H4 (cell line): ENCODE results near the gene ZNF689. TPM values are rescaled to one million over a fixed set of nuclear protein-coding genes. Genes with fewer than 3 reads are reported as not detected.
"Not testable (repeated sequence)": the region's sequence is repeated elsewhere in the genome, so short reads cannot be mapped to it uniquely, and the experiment has no call there.

ENCODE experiments used
- DNase-seq: peaks from one replicate; pipeline ENCODE4 v3.0.0-alpha.2; 2015; ENCODE audit warnings: low spot score
- total RNA-seq: library from RNA; depleted of rRNA; stranded (reverse); fragments of >200 nt; shearing (Covaris generic); gene quantifications from 2 replicates; pipeline ENCODE4 v1.2.3, GENCODE V29; 2014

ZNF689 gene
- total RNA-seq, 1 experiment from 2014 or later: 9.6 TPM

GRCh38 chr16:30636599-30636998 lies 26.4 kb upstream of the ZNF689 start:
- no peak for DNase-seq

DNA sequence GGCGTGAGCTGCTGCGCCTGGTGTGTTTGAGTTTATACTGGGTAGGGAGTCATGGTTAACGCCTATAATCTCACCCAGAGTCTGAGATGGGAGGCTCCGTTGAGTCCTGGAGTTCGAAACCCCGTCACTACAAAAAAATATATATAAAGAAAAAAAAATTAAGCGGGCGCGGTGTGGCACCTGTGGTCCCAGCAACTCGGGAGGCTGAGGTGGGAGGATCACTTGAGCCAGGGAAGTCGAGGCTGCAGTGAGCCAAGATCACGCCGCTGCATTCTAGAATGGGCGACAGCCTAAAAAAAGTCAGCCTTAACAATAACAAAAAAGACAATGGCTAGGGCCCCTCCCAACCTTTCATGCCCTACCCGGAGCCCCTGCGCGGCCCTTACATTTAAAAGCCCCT lies 23.3 kb upstream of the ZNF689 start:
- DNase-seq: no peak

- not testable (repeated sequence) for DNase-seq
These were observed 22.3 kb upstream of the ZNF689 start for GRCh38 chr16:30632454-30632853.

DNA sequence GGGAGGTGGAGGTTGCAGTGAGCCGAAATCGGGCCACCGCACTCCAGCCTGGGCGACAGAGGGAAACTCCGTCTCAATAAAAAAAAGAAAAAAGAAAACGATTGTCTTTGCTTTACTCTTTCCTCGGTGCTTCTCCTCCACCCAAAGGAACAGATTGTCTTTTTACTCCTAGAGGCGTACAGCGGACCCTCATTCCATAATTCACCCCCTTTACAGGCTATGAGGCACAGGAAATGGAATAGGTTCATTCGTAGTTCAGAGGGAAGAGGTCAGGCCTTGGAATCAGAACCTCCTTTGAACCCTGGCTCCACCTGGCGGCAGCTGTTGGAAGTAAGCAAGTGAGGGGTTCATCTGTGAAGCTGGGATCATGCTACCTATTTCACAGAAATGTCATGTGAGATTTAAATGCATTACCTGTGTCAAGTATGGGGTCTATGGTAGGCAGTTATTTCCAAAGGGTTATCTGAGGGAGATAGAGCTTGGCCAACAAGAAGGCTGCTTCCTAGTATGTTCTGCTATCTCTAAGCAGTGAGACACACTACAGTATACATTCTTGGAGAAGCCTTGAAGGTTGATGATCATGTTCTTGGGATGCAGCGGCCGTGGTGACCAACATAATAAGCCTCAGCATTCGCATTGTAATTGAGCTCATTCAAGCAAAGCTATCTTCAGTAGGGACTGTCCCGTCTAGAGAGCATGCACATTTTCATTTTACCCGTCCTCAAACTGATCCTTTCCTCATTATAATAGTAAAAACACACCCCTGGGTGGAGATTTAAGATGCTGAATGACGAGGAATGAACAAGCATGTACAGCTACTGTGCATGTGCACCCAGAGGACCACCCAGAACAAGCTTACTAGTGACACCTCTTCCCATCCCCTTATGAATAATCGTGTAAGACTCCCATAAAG lies 18.7 kb upstream of the ZNF689 start:
- peak; percentile 64 for DNase-seq

GRCh38 chr16:30626236-30626635 lies 16.0 kb upstream of the ZNF689 start:
- no peak for DNase-seq

DNA sequence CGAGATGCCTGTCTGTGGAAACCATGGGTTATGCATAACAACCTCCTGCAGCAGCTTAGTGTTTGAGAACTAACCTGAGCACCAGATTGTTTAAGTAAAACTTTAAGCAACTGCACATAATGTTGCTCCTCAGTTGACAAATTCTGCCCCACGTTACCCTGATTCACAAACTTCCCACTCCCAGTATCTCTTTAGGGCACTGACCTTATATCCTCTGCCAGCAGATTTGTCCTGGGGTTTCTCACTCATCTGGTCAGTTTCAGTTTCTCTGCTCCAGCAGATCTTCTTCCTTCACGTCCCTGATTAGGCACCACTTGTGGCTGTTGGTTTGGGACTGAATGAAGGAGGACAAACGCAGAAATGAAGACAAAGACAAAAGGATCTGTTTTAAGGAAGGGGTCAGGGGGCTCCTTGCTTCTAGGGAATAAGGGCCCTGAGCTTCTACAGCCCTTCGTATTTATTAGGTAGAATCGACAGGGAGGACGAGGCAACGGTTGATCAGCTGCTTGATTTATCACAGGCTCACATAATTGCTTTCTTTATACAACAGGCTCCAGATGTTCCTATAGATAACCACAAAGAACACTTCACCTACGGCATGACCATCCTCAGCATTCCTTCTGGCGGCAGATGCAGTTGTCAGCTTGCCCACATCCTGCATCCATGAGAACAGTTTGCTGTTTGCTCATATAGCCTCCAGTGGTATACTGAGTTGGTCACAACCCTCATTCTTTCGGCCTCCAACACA lies 13.5 kb upstream of the ZNF689 start:
- no peak for DNase-seq

GRCh38 chr16:30622455-30623032 lies 12.4 kb upstream of the ZNF689 start:
- DNase-seq: no peak

DNA sequence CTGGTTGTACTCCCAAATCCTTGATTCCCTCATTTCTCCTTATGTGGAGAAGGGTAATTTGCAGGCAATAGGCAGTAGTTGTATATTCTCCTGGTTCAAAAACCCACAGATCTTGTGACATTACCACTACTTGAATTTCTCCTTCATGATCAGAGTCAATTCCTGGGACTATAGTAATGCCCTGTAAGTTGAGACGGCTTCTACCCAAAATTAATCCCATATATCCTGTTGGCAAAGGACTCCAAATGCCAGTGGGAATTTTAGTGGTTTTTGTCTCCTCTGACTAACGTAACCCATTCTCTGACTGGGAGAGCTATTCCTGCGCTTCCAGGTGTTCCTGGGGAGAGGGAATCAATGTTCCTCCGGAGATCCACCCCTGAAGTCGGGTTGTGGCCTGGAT lies 11.6 kb upstream of the ZNF689 start:
- peak; percentile 69 for DNase-seq

- DNase-seq: no peak
These were observed 10.0 kb upstream of the ZNF689 start for GRCh38 chr16:30620169-30620568.

- no peak for DNase-seq
These were observed 9.4 kb upstream of the ZNF689 start for GRCh38 chr16:30619638-30620037.

DNA sequence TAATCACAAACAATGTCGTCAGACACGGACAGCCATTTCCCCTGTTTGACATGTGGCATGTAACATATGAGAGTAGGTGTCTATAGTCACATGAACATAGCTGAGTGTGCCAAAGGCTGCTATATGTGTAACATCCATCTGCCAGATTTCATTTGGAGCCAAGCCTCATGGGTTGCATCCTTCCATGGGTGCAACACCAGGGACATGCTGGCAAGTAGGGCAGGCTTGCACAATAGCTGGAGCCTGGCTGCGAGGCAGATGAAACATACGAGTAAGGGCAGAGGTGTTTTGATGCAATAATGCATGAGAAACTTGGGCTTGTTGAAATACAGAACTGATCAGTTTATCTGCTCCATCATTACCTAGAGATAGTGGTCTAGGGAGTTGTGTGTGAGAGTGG lies 9.0 kb upstream of the ZNF689 start:
- DNase-seq: no peak

DNA sequence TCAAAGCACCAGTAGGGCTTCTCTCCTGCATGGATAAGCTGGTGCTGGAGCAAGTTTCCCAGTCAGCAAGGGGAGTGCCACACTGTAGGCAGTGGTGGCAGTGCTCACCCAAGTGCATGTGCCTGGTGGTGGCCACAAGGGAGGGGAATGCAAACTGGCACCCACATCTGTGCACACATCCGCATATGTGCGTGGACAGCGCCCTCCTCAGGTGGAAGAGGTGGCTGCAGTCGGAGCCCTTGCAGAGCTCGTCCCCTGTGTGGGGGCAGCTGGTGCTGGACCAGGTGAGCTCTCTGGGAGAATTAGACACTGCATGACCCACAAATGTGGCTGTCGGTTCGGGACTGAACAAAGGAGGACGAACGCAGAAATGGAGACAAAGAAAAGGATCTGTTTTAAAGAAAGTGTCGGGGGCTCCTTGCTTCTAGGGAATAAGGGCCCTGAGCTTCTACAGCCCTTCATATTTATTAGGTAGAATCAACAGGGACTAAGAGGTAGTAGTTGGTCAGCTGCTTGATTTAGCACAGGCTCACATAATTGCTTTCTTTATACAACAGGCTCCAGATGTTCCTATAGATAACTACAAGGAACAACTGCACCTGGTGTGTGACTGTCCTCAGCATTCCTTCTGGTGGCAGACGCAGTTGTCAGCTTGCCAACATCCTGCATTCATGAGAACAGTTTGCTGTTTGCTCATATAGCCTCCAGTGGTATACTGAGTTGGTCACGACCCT lies 5.3 kb upstream of the ZNF689 start:
- DNase-seq: no peak

GRCh38 chr16:30609002-30609925 lies 925 bp downstream of the ZNF689 start:
- no peak for DNase-seq

- DNase-seq: no peak
These were observed 4.2 kb downstream of the ZNF689 start for GRCh38 chr16:30606004-30606403.

DNA sequence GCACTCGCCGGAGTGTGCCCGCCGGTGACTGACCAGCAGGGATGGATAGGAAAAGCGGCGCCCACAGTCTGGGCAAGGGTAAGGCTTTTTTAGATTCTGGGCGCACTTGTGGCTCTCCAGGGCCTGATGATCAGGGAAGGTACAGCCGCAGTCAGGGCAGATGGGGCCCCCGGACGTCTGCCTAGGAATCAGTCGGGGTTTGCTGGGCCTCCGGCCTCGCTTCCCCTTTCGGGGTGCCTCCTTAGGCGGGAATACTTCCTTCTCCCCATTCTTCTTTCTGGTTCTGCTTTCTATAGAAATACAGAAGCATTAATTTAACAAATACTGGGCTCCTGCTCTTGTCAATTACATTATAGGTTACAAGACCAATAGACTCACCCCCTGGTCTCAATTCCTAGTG lies 5.0 kb downstream of the ZNF689 start:
- no peak for DNase-seq

- DNase-seq: no peak
These were observed 5.8 kb downstream of the ZNF689 start for GRCh38 chr16:30604316-30604947.

- no peak for DNase-seq
These were observed 6.3 kb downstream of the ZNF689 start for GRCh38 chr16:30603945-30604315.

- no peak for DNase-seq
These were observed 7.4 kb downstream of the ZNF689 start for GRCh38 chr16:30602616-30603277.

DNA sequence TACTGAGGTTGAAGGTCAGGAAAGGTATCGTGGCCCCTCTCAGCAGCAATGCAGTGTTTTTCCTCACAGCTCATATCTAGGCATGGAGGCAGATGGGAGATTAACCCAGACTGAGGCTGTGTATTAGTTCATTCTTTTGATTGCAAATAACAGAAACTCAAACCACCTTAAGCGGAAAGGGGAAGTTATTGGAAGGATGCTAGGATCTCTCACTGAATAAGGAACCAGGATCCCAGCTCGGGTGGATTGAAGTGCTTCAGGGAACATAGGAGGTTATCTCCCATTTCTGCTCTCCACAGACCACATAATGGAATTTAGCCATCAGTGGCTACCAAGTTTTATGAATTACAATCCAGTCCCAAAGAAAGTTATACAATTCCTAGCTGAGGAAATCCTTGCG lies 8.2 kb downstream of the ZNF689 start:
- no peak for DNase-seq

GRCh38 chr16:30600929-30601328 lies 9.3 kb downstream of the ZNF689 start:
- no peak for DNase-seq
